Cardiac fibroblast (primary cell): ENCODE measurements around the gene MCTP1.
"Not testable (repeated sequence)": the region's sequence is repeated elsewhere in the genome, so short reads cannot be mapped to it uniquely, and the experiment has no call there.

Experiments
- DNase-seq, 2 donors: peaks; one replicate each; pipeline versions ENCODE4 v3.0.0 to v3.0.0-alpha.2; 2010; ENCODE audit warnings: low read depth in 2 of 2
- H3K4me3 ChIP-seq, 2 donors: replicated peaks in 1 of 2; 1 replicate in 1 of 2; 2 replicates in 1 of 2; pipeline ENCODE4 v1.5.1; 2011; ENCODE audit warnings: low read depth in 2 of 2, low read length in 2 of 2, mild to moderate bottlenecking in 2 of 2, moderate library complexity in 1 of 2
- CTCF ChIP-seq: IDR thresholded peaks from one replicate; pipeline ENCODE4 v1.5.1; 2011; ENCODE audit warnings: low read depth, mild to moderate bottlenecking, low read length, inconsistent platforms

The MCTP1 gene

GRCh38 chr5:94849821-94850736 is 434.8 kb downstream of the MCTP1 start:
- DNase-seq: peak; percentile 73 to 74
- peak; percentile 71 for TF ChIP-seq CTCF
- no peak overlapping the region for H3K4me3 ChIP-seq

- TF ChIP-seq CTCF: no peak
- no peak overlapping the region for H3K4me3 ChIP-seq
- no peak for DNase-seq
Measured at GRCh38 chr5:94849324-94849723, 435.6 kb downstream of the MCTP1 start.

GRCh38 chr5:94847726-94848125 is 437.2 kb downstream of the MCTP1 start:
- TF ChIP-seq CTCF: no peak
- H3K4me3 ChIP-seq: no peak overlapping the region
- no peak for DNase-seq

GRCh38 chr5:94847019-94847418 is 437.9 kb downstream of the MCTP1 start:
- H3K4me3 ChIP-seq: no peak overlapping the region
- TF ChIP-seq CTCF: no peak
- no peak for DNase-seq

- DNase-seq, H3K4me3 ChIP-seq: not testable (repeated sequence)
Measured at GRCh38 chr5:94845696-94846095, 439.2 kb downstream of the MCTP1 start.

GRCh38 chr5:94841598-94842322 is 443.1 kb downstream of the MCTP1 start:
- no peak overlapping the region for H3K4me3 ChIP-seq
- DNase-seq: no peak
- TF ChIP-seq CTCF: no peak

GRCh38 chr5:94833851-94834250 is 451.0 kb downstream of the MCTP1 start:
- peak in 1 of 2 donors; percentile 3 for DNase-seq
- TF ChIP-seq CTCF: no peak
- H3K4me3 ChIP-seq: no peak overlapping the region
